ENCODE measurements around the gene SERPINB11. TPM values are rescaled to one million over a fixed set of nuclear protein-coding genes. Genes with fewer than 3 reads are reported as not detected.

SERPINB11 gene
- total RNA-seq, 1 experiment from 2014 or later = not detected

DNA sequence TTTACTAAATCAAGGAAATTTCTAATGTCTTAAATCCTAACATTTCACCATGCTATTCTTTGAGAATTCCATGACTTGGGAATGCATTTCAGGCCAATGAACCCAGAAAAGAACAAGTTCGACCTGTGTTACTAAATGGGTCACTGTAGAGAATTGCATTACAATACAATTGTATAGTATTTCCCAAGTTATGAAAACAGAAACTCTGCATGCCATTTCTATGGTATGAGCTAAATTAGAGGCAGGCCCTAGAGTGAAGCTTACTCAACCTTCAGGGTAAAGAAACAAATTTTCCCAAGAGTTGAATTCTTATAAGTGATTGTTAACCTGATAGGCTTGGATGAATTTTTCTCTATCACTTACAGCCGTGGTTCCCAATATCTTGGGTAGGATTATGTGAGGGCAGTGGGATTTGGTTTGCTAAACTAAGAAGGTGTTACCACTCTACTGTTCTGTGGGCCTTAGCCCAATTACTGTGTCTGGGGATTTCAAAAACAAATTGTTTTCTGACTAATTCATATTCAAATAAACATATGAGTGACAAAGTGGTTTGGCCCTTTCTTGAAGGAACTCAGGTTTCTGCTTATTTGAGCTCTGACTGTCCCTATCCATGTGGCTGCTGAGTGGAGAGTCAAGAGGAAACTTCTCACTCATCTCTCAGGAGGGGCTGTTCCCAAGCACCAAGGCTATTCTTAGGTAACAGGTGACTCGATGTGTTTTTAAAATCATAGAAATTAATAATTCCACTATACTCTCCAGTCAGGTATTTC is 61.3 kb downstream of the SERPINB11 start:
- Histone ChIP-seq H3K27ac (ENCODE audit: low read length) (no peak overlapping the region), H3K27me3 (ENCODE audit: control insufficient read depth, insufficient read depth, low read length) (no peaks in the 10 kb centered on the region), H3K4me3 (ENCODE audit: low read depth in 2 of 2, low read length in 2 of 2) (no peak overlapping the region), H3K4me1 (ENCODE audit: control insufficient read depth, insufficient read depth, low read length) (no peaks in the 10 kb centered on the region), H3K9me3 (ENCODE audit: control insufficient read depth, insufficient read depth, low read depth, low read length) (no peaks in the 10 kb centered on the region), H3K36me3 (ENCODE audit: control insufficient read depth, insufficient read depth, low read length) (no peaks in the 10 kb centered on the region)
- in situ Hi-C loops (cut with HindIII; ENCODE audit: low pct_unique_long_range_greater_than_20kb, low sequenced_read_pairs) (no loop called here), intact Hi-C loops (cut with micrococcal nuclease; ENCODE audit: unreplicated experiment) (no loop called here)
- CTCF ChIA-PET = no interaction called here
- TF ChIP-seq SIN3A (IDR thresholded peaks at IDR 0.05; ENCODE audit: borderline replicate concordance, insufficient read depth, low read depth, low read length) (no peak), POLR2AphosphoS5 (IDR thresholded peaks at IDR 0.05; ENCODE audit: low read depth, low read length) (no peak), TCF7L2 (IDR thresholded peaks at IDR 0.05; ENCODE audit: low read depth, low read length) (no peak)
- TF ChIP-seq, protein P1, sequence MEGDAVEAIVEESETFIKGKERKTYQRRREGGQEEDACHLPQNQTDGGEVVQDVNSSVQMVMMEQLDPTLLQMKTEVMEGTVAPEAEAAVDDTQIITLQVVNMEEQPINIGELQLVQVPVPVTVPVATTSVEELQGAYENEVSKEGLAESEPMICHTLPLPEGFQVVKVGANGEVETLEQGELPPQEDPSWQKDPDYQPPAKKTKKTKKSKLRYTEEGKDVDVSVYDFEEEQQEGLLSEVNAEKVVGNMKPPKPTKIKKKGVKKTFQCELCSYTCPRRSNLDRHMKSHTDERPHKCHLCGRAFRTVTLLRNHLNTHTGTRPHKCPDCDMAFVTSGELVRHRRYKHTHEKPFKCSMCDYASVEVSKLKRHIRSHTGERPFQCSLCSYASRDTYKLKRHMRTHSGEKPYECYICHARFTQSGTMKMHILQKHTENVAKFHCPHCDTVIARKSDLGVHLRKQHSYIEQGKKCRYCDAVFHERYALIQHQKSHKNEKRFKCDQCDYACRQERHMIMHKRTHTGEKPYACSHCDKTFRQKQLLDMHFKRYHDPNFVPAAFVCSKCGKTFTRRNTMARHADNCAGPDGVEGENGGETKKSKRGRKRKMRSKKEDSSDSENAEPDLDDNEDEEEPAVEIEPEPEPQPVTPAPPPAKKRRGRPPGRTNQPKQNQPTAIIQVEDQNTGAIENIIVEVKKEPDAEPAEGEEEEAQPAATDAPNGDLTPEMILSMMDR (IDR thresholded peaks at IDR 0.05) = no peak
- TF ChIP-seq, protein P2, sequence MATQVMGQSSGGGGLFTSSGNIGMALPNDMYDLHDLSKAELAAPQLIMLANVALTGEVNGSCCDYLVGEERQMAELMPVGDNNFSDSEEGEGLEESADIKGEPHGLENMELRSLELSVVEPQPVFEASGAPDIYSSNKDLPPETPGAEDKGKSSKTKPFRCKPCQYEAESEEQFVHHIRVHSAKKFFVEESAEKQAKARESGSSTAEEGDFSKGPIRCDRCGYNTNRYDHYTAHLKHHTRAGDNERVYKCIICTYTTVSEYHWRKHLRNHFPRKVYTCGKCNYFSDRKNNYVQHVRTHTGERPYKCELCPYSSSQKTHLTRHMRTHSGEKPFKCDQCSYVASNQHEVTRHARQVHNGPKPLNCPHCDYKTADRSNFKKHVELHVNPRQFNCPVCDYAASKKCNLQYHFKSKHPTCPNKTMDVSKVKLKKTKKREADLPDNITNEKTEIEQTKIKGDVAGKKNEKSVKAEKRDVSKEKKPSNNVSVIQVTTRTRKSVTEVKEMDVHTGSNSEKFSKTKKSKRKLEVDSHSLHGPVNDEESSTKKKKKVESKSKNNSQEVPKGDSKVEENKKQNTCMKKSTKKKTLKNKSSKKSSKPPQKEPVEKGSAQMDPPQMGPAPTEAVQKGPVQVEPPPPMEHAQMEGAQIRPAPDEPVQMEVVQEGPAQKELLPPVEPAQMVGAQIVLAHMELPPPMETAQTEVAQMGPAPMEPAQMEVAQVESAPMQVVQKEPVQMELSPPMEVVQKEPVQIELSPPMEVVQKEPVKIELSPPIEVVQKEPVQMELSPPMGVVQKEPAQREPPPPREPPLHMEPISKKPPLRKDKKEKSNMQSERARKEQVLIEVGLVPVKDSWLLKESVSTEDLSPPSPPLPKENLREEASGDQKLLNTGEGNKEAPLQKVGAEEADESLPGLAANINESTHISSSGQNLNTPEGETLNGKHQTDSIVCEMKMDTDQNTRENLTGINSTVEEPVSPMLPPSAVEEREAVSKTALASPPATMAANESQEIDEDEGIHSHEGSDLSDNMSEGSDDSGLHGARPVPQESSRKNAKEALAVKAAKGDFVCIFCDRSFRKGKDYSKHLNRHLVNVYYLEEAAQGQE (IDR thresholded peaks at IDR 0.05; ENCODE audit: insufficient read depth in 1 of 2, low read depth in 2 of 2, low read length in 1 of 2) = no peak
- POLR2A ChIA-PET = no interaction called here
- ATAC-seq (no peak), DNase-seq (ENCODE audit: low read depth, low spot score) (no peak)
- BruUV-seq (replicated peaks) = no TSS peak

DNA sequence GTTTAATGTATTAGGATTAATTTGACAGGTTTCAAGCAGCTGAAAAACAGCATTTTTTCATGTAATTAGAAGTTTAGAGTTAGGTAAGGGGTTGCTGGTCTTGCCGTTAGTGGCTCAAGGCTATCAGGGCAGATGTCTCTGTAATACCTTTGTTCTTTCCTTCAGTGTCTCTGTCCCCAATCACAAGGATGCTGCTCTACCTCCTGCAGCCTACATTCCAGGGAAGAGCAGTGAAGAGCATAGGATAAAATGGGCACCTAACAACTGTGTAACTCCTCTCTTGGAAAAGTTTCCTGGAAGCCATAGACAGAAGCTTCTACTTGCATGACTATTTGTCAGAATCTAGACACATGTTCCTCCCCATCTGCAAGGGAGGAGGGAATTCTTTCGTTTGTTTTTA is 63.1 kb downstream of the SERPINB11 start:
- ChIA-PET CTCF (no interaction called here), POLR2A (interaction anchor here (0.7 kb wide), 1 partner anchor 236 kb away, joined by 4 read pairs; no protein-coding TSS in a partner anchor)
- in situ Hi-C loops (cut with HindIII; ENCODE audit: low pct_unique_long_range_greater_than_20kb, low sequenced_read_pairs) (no loop called here), intact Hi-C loops (cut with micrococcal nuclease; ENCODE audit: unreplicated experiment) (no loop called here)
- Histone ChIP-seq H3K36me3 (ENCODE audit: control insufficient read depth, insufficient read depth, low read length) (no peaks in the 10 kb centered on the region), H3K4me1 (ENCODE audit: control insufficient read depth, insufficient read depth, low read length) (no peaks in the 10 kb centered on the region), H3K27ac (ENCODE audit: low read length) (no peak overlapping the region), H3K27me3 (ENCODE audit: control insufficient read depth, insufficient read depth, low read length) (no peaks in the 10 kb centered on the region), H3K4me3 (ENCODE audit: low read depth in 2 of 2, low read length in 2 of 2) (no peak overlapping the region), H3K9me3 (ENCODE audit: control insufficient read depth, insufficient read depth, low read depth, low read length) (no peaks in the 10 kb centered on the region)
- ATAC-seq (no peak), DNase-seq (ENCODE audit: low read depth, low spot score) (no peak)
- TF ChIP-seq SIN3A (IDR thresholded peaks at IDR 0.05; ENCODE audit: borderline replicate concordance, insufficient read depth, low read depth, low read length) (no peak), POLR2AphosphoS5 (IDR thresholded peaks at IDR 0.05; ENCODE audit: low read depth, low read length) (no peak), TCF7L2 (IDR thresholded peaks at IDR 0.05; ENCODE audit: low read depth, low read length) (no peak)
- TF ChIP-seq, protein P1 (IDR thresholded peaks at IDR 0.05) = no peak
- TF ChIP-seq, protein P2 (IDR thresholded peaks at IDR 0.05; ENCODE audit: insufficient read depth in 1 of 2, low read depth in 2 of 2, low read length in 1 of 2) = no peak
- BruUV-seq (replicated peaks) = no TSS peak
